Naive thymus-derived CD8-positive, alpha-beta T cell (primary cell): Measurements from ENCODE around the gene NDEL1. TPM values are rescaled to one million over a fixed set of nuclear protein-coding genes. Genes with fewer than 3 reads are reported as not detected.
A peak's percentile ranks its signal among the peaks of the same experiment; 100 is the strongest.

Experiments
- ATAC-seq, 2 donors: fragments of 150-1000 bp; cut with Tn5 transposase in 1 of 2; sonication (Bioruptor Pico), chemical (Tn5 transposase) in 1 of 2; 1 replicate in 1 of 2; 2 replicates in 1 of 2; pipeline ENCODE4 v1.10.0; 2021; ENCODE audit warnings: mild to moderate bottlenecking in 2 of 2, moderate library complexity in 2 of 2
- POLR2A ChIA-PET: fragments of 350-600 bp; sonication (Branson Sonifier 250); formaldehyde crosslinking; loops from one replicate; lab custom pipeline; 2021; ENCODE audit warnings: antibody characterized with exemption; lab: Charles Lee
- DNase-seq, 10 donors: peaks; one replicate each; pipeline versions ENCODE4 v3.0.0 to v3.0.0-alpha.2; 2020 to 2022
- H3K27ac Mint-ChIP-seq, 10 donors: one replicate each; pipeline ENCODE4 v1.8.0; 2020 to 2022; ENCODE audit warnings: mild to moderate bottlenecking in 10 of 10, mixed read lengths in 10 of 10, moderate library complexity in 4 of 10, inconsistent platforms in 1 of 10
- H3K27me3 Mint-ChIP-seq, 5 donors: one replicate each; pipeline ENCODE4 v1.8.0; 2021 to 2022; ENCODE audit warnings: mixed read lengths in 5 of 5
- H3K36me3 Mint-ChIP-seq, 3 donors: one replicate each; pipeline ENCODE4 v1.8.0; 2020 to 2022; ENCODE audit warnings: mixed read lengths in 3 of 3, mild to moderate bottlenecking in 2 of 3, inconsistent platforms in 1 of 3
- H3K4me1 Mint-ChIP-seq, 4 donors: one replicate each; pipeline ENCODE4 v1.8.0; 2021 to 2022; ENCODE audit warnings: mixed read lengths in 4 of 4
- H3K4me3 Mint-ChIP-seq, 10 donors: one replicate each; pipeline ENCODE4 v1.8.0; 2020 to 2022; ENCODE audit warnings: mild to moderate bottlenecking in 10 of 10, mixed read lengths in 10 of 10, moderate library complexity in 6 of 10, inconsistent platforms in 1 of 10
- H3K9me3 Mint-ChIP-seq, 9 donors: one replicate each; pipeline ENCODE4 v1.8.0; 2020 to 2022; ENCODE audit warnings: mixed read lengths in 9 of 9, mild to moderate bottlenecking in 3 of 9, inconsistent platforms in 1 of 9, moderate library complexity in 1 of 9
- polyA plus RNA-seq, 3 donors: library from polyadenylated mRNA; unstranded; fragments of 300-500 nt; fragmentation: Illumina TruSeq; gene quantifications; one replicate each; pipeline ENCODE4 v1.2.3, GENCODE V29; 2021
- total RNA-seq, 8 experiments: library from RNA in 2 of 8; stranded (reverse) in 2 of 8; gene quantifications; one replicate each; pipeline ENCODE4 v1.2.3 and lab custom pipeline; 2021 to 2026

Gene NDEL1
- total and polyA plus RNA-seq, 5 experiments from 2014 or later, result 40.3 to 113 (median 56.8) TPM

DNA sequence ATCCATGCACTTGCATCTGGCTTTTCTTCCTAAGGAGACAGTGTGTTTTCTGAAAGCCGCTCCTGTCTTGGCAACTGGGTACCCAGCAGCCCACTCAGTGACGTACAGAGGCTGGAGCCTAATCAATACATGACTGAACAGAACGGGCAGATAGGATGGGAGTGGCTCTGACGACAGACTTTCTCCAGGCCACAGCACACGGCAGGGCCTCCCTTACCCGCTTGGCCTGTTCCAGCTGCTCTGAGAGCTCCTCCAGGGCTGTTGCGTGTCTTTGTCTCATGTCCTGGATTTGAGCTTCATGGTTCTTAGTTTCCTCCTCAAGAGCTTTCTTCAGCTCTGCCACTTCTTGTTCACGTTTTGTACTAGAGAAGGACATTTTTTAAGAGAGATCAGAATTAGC lies 64.9 kb downstream of the NDEL1 start:
- peaks cover 0 to 4% (median under 1%) of the 10 kb centered on the region in 4 donors for H3K4me1 Mint-ChIP-seq
- no peak overlapping the region for H3K4me3 Mint-ChIP-seq
- H3K36me3 Mint-ChIP-seq, result peaks cover 0 to 2% (median 0%) of the 10 kb centered on the region in 3 donors
- H3K27ac Mint-ChIP-seq, result no peak overlapping the region
- H3K27me3 Mint-ChIP-seq, result peaks cover 0 to 3% (median 0%) of the 10 kb centered on the region in 5 donors
- H3K9me3 Mint-ChIP-seq, result no peaks in the 10 kb centered on the region
- ATAC-seq (no peak), DNase-seq (no peak)
- POLR2A ChIA-PET, result interaction anchor here (0.6 kb wide), 1 partner anchor 224 kb away, joined by 3 read pairs; no protein-coding TSS in a partner anchor

GRCh38 chr17:8502126-8502525 lies 66.4 kb downstream of the NDEL1 start:
- no peak for ATAC-seq

DNA sequence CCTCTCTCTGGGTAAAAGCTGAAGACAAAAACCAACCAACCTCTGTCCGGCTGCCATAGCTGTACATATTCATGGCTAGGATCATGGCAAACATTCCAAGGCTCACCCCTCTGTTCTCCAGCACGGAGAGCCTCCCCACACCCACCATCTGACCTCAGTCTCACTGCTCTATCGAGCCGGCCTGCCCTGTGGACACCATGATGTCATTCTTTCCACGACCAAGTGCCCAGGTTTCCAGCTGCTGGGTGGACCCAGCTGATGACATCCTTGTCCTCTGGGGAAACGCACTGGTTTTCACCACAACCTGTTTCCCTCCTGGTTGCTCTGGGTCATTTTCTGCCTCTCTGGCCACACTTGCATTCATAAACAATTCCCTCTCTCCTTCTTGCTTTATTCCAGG lies 67.7 kb downstream of the NDEL1 start:
- Mint-ChIP-seq H3K27me3 (peaks cover 0 to 3% (median 0%) of the 10 kb centered on the region in 5 donors), H3K36me3 (peaks cover 0 to 9% (median 6%) of the 10 kb centered on the region in 3 donors), H3K9me3 (no peaks in the 10 kb centered on the region), H3K4me3 (peak overlapping the region in 1 of 10 donors; percentile 14), H3K4me1 (peaks cover 0 to 4% (median under 1%) of the 10 kb centered on the region in 4 donors), H3K27ac (no peak overlapping the region)
- DNase-seq (no peak), ATAC-seq (no peak)
- POLR2A ChIA-PET, result no interaction called here

More at GRCh38 chr17:8502126-8502525, 66.4 kb downstream of the NDEL1 start:
- Mint-ChIP-seq H3K36me3 (peaks cover 0 to 5% (median 4%) of the 10 kb centered on the region in 3 donors), H3K9me3 (no peaks in the 10 kb centered on the region), H3K4me1 (peaks cover 0 to 4% (median under 1%) of the 10 kb centered on the region in 4 donors), H3K4me3 (no peak overlapping the region), H3K27ac (peak overlapping the region in 1 of 10 donors; percentile 66), H3K27me3 (peaks cover 0 to 3% (median 0%) of the 10 kb centered on the region in 5 donors)
- POLR2A ChIA-PET, result interaction anchor here (0.6 kb wide), 1 partner anchor 9 kb away, joined by 3 read pairs; no protein-coding TSS in a partner anchor
- DNase-seq, result no peak

DNA sequence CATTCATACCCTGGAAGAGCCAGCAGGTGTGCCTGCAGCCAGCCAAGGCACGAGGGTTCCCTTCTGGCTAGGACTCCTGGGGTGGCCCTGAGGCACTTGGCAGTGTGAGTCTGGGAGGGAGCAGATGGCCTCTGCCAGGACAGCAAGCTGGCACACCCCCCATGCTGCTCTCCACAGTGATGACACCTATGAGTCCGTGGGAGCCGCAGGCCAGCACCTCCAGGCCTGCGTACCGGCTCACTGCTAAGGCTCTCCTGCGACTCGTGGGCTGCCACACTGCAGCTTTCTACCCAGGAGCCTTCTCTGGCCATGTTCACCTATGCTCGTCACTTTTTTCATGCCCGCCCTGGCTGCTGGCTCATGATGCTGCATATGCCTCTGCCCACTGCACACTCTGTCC lies 68.1 kb downstream of the NDEL1 start:
- Mint-ChIP-seq H3K36me3 (peaks cover 0 to 14% (median 6%) of the 10 kb centered on the region in 3 donors), H3K27me3 (peaks cover 0 to 3% (median 0%) of the 10 kb centered on the region in 5 donors), H3K4me3 (no peak overlapping the region), H3K27ac (no peak overlapping the region), H3K4me1 (peaks cover 0 to 4% (median under 1%) of the 10 kb centered on the region in 4 donors), H3K9me3 (no peaks in the 10 kb centered on the region)
- POLR2A ChIA-PET, result no interaction called here
- DNase-seq, result no peak
- ATAC-seq, result no peak

- no peak overlapping the region for H3K27ac Mint-ChIP-seq
- peaks cover 0 to 4% (median under 1%) of the 10 kb centered on the region in 4 donors for H3K4me1 Mint-ChIP-seq
- ATAC-seq (no peak), DNase-seq (no peak)
- peaks cover 0 to 19% (median 6%) of the 10 kb centered on the region in 3 donors for H3K36me3 Mint-ChIP-seq
- no peaks in the 10 kb centered on the region for H3K9me3 Mint-ChIP-seq
- H3K4me3 Mint-ChIP-seq, result no peak overlapping the region
- POLR2A ChIA-PET, result no interaction called here
- peaks cover 0 to 3% (median 0%) of the 10 kb centered on the region in 5 donors for H3K27me3 Mint-ChIP-seq
Observed at GRCh38 chr17:8504460-8505207, 69.0 kb downstream of the NDEL1 start.

DNA sequence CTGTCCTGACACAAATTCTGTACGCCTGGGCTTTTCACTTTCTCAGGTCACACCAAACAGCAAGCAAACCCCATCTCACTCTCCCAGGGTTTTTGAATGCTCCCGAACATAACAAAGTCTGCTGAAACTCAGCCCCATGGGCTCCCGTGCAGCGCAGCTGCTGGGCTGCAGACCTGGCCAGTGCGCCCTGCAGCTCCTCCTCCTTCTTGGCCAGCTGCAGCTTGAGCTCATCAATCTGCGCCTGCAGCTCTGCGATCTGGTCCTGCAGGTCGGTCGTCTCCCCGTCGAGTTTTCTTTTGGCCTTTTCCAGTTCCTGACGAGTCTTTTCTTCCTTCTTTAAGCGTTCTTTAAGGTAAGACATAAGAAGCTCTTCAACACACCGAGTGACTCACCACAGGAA lies 70.5 kb downstream of the NDEL1 start:
- H3K4me3 Mint-ChIP-seq, result no peak overlapping the region
- H3K36me3 Mint-ChIP-seq, result peaks cover 0 to 21% (median 6%) of the 10 kb centered on the region in 3 donors
- no peak for DNase-seq
- peaks cover 0 to 4% (median under 1%) of the 10 kb centered on the region in 4 donors for H3K4me1 Mint-ChIP-seq
- POLR2A ChIA-PET, result no interaction called here
- H3K27me3 Mint-ChIP-seq, result peaks cover 0 to 3% (median 0%) of the 10 kb centered on the region in 5 donors
- no peak for ATAC-seq
- H3K27ac Mint-ChIP-seq, result no peak overlapping the region
- H3K9me3 Mint-ChIP-seq, result no peaks in the 10 kb centered on the region

- H3K4me1 Mint-ChIP-seq, result no peaks in the 10 kb centered on the region
- peaks cover 0 to 18% (median 15%) of the 10 kb centered on the region in 3 donors for H3K36me3 Mint-ChIP-seq
- no peaks in the 10 kb centered on the region for H3K27me3 Mint-ChIP-seq
- H3K4me3 Mint-ChIP-seq, result no peak overlapping the region
- ATAC-seq, result no peak
- POLR2A ChIA-PET, result no interaction called here
- no peaks in the 10 kb centered on the region for H3K9me3 Mint-ChIP-seq
- DNase-seq, result no peak
- H3K27ac Mint-ChIP-seq, result no peak overlapping the region
Observed at GRCh38 chr17:8514801-8515200, 79.1 kb downstream of the NDEL1 start.

Other genes starting within 250 kb of the NDEL1 start
- 10 to 100 TPM; 15.1 to 15.5 TPM for gene BORCS6, start 245.7 kb upstream of the NDEL1 start, total RNA-seq
- gene BORCS6, start 245.7 kb upstream of the NDEL1 start, polyA plus RNA-seq, result 10 to 100 TPM; 16.1 to 22.6 (median 16.9) TPM
- gene AURKB, start 225.3 kb upstream of the NDEL1 start, total RNA-seq, result not detected
- not detected for gene AURKB, start 225.3 kb upstream of the NDEL1 start, polyA plus RNA-seq
- 100 to 1,000 TPM; 278 to 288 TPM for gene CTC1, start 187.8 kb upstream of the NDEL1 start, total RNA-seq
- gene CTC1, start 187.8 kb upstream of the NDEL1 start, polyA plus RNA-seq, result 10 to 100 TPM; 15.5 to 27.6 (median 21.9) TPM
- gene PFAS, start 186.6 kb upstream of the NDEL1 start, total RNA-seq, result 10 to 100 TPM; 41.4 to 44.0 TPM
- 10 to 100 TPM; 10.1 to 20.9 (median 19.8) TPM for gene PFAS, start 186.6 kb upstream of the NDEL1 start, polyA plus RNA-seq
- 10 to 100 TPM; 41.7 to 41.9 TPM for gene RANGRF, start 147.2 kb upstream of the NDEL1 start, total RNA-seq
- gene RANGRF, start 147.2 kb upstream of the NDEL1 start, polyA plus RNA-seq, result 10 to 100 TPM; 67.2 to 79.6 (median 78.7) TPM
- gene SLC25A35, start 140.5 kb upstream of the NDEL1 start, total RNA-seq, result 1 to 10 TPM; 6.5 to 6.7 TPM
- 1 to 10 TPM in 1 of 3 donors, under 1 TPM in 2; 0.60 to 3.1 (median 0.79) TPM for gene SLC25A35, start 140.5 kb upstream of the NDEL1 start, polyA plus RNA-seq
- gene ARHGEF15, start 125.6 kb upstream of the NDEL1 start, total RNA-seq, result not detected
- not detected for gene ARHGEF15, start 125.6 kb upstream of the NDEL1 start, polyA plus RNA-seq
- not detected for gene ODF4, start 96.0 kb upstream of the NDEL1 start, total RNA-seq
- not detected for gene ODF4, start 96.0 kb upstream of the NDEL1 start, polyA plus RNA-seq
- gene RPL26, start 52.7 kb upstream of the NDEL1 start, total RNA-seq, result 1,000 to 10,000 TPM; 2,896 to 2,977 TPM
- gene RPL26, start 52.7 kb upstream of the NDEL1 start, polyA plus RNA-seq, result 1,000 to 10,000 TPM; 1,685 to 2,097 (median 2,039) TPM
- gene RNF222, start 38.1 kb upstream of the NDEL1 start, total RNA-seq, result under 1 TPM; 0.18 to 0.19 TPM
- gene RNF222, start 38.1 kb upstream of the NDEL1 start, polyA plus RNA-seq, result under 1 TPM in 2 of 3 donors, not detected in 1; 0.15 to 0.19 TPM
- gene MYH10, start 194.8 kb downstream of the NDEL1 start, total RNA-seq, result 1 to 10 TPM; 1.7 to 2.5 TPM
- gene MYH10, start 194.8 kb downstream of the NDEL1 start, polyA plus RNA-seq, result 1 to 10 TPM in 2 of 3 donors, under 1 TPM in 1; 0.56 to 3.1 (median 1.6) TPM